Panc1 (cell line): ENCODE data around the gene LY6G6C. TPM values are rescaled to one million over a fixed set of nuclear protein-coding genes. Genes with fewer than 3 reads are reported as not detected.

Experiments used
- ATAC-seq: fragments of 200-7000 bp; cut with Tn5 transposase; 2 replicates; pipeline ENCODE4 v1.9.1; 2020; ENCODE audit warnings: mild to moderate bottlenecking, moderate library complexity
- BruUV-seq: library from RNA; stranded (reverse); fragments of 400-500 nt; replicated peaks from 2 replicates; lab custom pipeline; 2021; lab: Mats Ljungman, UMichigan
- CTCF ChIA-PET: fragments of 300-600 bp; sonication (Branson Sonifier 250); formaldehyde crosslinking; loops from one replicate; lab custom pipeline; 2022; ENCODE audit warnings: antibody characterized with exemption; lab: Charles Lee
- POLR2A ChIA-PET: fragments of 300-600 bp; sonication (Branson Sonifier 250); formaldehyde crosslinking; loops from one replicate; lab custom pipeline; 2022; ENCODE audit warnings: antibody characterized with exemption; lab: Charles Lee
- DNase-seq: peaks from one replicate; pipeline ENCODE4 v3.0.0-alpha.2; 2010; ENCODE audit warnings: low read depth, low spot score
- H3K27ac ChIP-seq: 2 replicates; pipeline ENCODE4 v1.5.1; 2011; ENCODE audit warnings: mild to moderate bottlenecking, low read length, inconsistent platforms
- H3K27me3 ChIP-seq: fragments of 200-500 bp; sonication (Bioruptor generic); 2 replicates; pipeline ENCODE4 v1.6.0; 2014; ENCODE audit warnings: low read length, inconsistent platforms; ENCODE audit not compliant: control insufficient read depth, insufficient read depth
- H3K36me3 ChIP-seq: fragments of 200-500 bp; sonication (Bioruptor generic); 2 replicates; pipeline ENCODE4 v1.5.1; 2014; ENCODE audit warnings: inconsistent platforms, mild to moderate bottlenecking, low read length, moderate library complexity; ENCODE audit not compliant: control insufficient read depth, insufficient read depth
- H3K4me1 ChIP-seq: 2 replicates; pipeline ENCODE4 v1.5.1; 2011; ENCODE audit warnings: inconsistent platforms, mild to moderate bottlenecking, low read length, moderate library complexity; ENCODE audit not compliant: control insufficient read depth, insufficient read depth
- H3K4me3 ChIP-seq, 2 experiments: 2 replicates each; pipeline ENCODE4 v1.5.1; 2011 to 2012; ENCODE audit warnings: low read depth in 2 of 2, low read length in 2 of 2, mild to moderate bottlenecking in 2 of 2, inconsistent platforms in 1 of 2, moderate library complexity in 1 of 2
- H3K9me3 ChIP-seq: fragments of 200-500 bp; sonication (Bioruptor generic); 2 replicates; pipeline ENCODE4 v1.5.1; 2014; ENCODE audit warnings: low read depth, mild to moderate bottlenecking, inconsistent platforms, low read length, moderate library complexity; ENCODE audit not compliant: control insufficient read depth, insufficient read depth
- POLR2AphosphoS5 ChIP-seq: IDR thresholded peaks from 2 replicates; pipeline ENCODE4 v1.6.1; 2012; ENCODE audit warnings: mild to moderate bottlenecking, low read depth, low read length, moderate library complexity
- SIN3A ChIP-seq: IDR thresholded peaks from 2 replicates; pipeline ENCODE4 v1.6.1; 2012; ENCODE audit warnings: low read depth, mild to moderate bottlenecking, low read length, moderate library complexity, borderline replicate concordance; ENCODE audit not compliant: insufficient read depth
- TCF7L2 ChIP-seq: IDR thresholded peaks from 2 replicates; pipeline ENCODE4 v1.6.1; 2011; ENCODE audit warnings: mild to moderate bottlenecking, low read depth, low read length, inconsistent platforms
- in situ Hi-C: cut with HindIII; loops from 2 replicates; pipeline ENCODE4 v1.10.0; 2016; ENCODE audit warnings: low sequenced_read_pairs, low pct_unique_long_range_greater_than_20kb
- intact Hi-C: fragments of 100-400 bp; cut with micrococcal nuclease; formaldehyde crosslinking; loops from one replicate; pipeline ENCODE4 v1.10.0; 2022; ENCODE audit not compliant: unreplicated experiment
- total RNA-seq: library from RNA; stranded (reverse); gene quantifications from one replicate; pipeline ENCODE4 v1.2.1, GENCODE V29; 2021; ENCODE audit not compliant: unreplicated experiment
- TF ChIP-seq, protein P1 (sequence below), 2 experiments: IDR thresholded peaks; 2 replicates each; pipeline ENCODE4 v1.6.1; 2011 to 2012; ENCODE audit warnings: low read depth in 2 of 2, control low read depth in 1 of 2, low read length in 1 of 2, mild to moderate bottlenecking in 1 of 2, moderate library complexity in 1 of 2; ENCODE audit not compliant: insufficient read depth in 1 of 2
- TF ChIP-seq, protein P2 (sequence below): fragments of 450-650 bp; IDR thresholded peaks from 2 replicates; pipeline ENCODE4 v1.5.1; 2017; ENCODE audit warnings: mild to moderate bottlenecking

Gene LY6G6C
- total RNA-seq, 1 experiment from 2014 or later = 0.23 TPM

DNA sequence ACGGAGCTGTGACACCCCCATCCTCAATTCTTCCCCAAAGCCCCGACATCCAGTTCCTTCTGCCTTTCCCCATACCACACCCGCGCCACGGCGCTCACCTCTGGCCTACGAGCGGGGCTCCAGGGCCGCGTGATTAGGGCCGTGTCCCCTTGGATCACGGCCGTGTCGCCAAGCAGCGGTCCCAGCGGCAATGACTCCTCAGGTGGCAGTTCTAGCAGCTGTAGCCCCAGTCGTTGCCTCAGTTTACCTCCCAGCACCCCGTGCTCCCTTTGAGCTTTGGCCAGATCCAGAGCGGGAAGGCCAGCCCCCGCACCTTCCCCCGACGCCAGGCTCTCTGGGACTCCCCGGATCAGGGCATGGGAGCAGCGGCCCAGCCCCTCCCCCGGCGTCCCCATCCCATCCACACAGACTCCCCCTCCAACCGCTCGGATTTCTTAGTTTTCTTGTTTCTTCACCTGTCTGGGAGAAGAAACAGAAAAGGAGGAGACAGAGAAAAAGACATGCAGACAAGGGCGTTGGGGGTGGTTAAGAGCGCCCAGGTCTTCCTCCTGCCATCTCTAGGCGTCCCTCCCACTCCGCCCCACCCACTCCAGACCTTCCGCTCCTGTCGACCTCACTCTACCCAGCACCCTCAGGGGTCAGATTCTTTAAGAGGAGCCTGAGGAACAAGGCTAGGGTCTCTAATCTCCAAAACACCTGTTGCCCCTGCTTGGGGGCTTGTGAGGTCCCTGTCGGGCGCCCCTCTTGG is 7.4 kb upstream of the LY6G6C start, which contains the start of gene DDAH2:
Gene DDAH2 (minus strand): TSS at position 533 of the 748 bp plus-strand sequence. CDS start 138 bp downstream, at position 395.
- DNase-seq (no peak), ATAC-seq (peak; percentile 47)
- POLR2A ChIA-PET = interaction anchor here (0.6 to 1.1 kb wide), 3 partner anchors 86 to 180 kb away, joined by 3 to 7 read pairs (median 3); partner anchors contain the start of genes HSPA1A and HSPA1L
- H3K27ac ChIP-seq = peak within 1 kb of the TSS; percentile 91
- CTCF ChIA-PET = interaction anchor here (0.6 to 0.8 kb wide), 2 partner anchors 16 to 210 kb away, joined by 4 to 6 read pairs; no protein-coding TSS in a partner anchor
- TF ChIP-seq, protein P1, sequence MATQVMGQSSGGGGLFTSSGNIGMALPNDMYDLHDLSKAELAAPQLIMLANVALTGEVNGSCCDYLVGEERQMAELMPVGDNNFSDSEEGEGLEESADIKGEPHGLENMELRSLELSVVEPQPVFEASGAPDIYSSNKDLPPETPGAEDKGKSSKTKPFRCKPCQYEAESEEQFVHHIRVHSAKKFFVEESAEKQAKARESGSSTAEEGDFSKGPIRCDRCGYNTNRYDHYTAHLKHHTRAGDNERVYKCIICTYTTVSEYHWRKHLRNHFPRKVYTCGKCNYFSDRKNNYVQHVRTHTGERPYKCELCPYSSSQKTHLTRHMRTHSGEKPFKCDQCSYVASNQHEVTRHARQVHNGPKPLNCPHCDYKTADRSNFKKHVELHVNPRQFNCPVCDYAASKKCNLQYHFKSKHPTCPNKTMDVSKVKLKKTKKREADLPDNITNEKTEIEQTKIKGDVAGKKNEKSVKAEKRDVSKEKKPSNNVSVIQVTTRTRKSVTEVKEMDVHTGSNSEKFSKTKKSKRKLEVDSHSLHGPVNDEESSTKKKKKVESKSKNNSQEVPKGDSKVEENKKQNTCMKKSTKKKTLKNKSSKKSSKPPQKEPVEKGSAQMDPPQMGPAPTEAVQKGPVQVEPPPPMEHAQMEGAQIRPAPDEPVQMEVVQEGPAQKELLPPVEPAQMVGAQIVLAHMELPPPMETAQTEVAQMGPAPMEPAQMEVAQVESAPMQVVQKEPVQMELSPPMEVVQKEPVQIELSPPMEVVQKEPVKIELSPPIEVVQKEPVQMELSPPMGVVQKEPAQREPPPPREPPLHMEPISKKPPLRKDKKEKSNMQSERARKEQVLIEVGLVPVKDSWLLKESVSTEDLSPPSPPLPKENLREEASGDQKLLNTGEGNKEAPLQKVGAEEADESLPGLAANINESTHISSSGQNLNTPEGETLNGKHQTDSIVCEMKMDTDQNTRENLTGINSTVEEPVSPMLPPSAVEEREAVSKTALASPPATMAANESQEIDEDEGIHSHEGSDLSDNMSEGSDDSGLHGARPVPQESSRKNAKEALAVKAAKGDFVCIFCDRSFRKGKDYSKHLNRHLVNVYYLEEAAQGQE (IDR thresholded peaks at IDR 0.05; ENCODE audit: insufficient read depth in 1 of 2, low read depth in 2 of 2, low read length in 1 of 2) = no peak
- TF ChIP-seq, protein P2, sequence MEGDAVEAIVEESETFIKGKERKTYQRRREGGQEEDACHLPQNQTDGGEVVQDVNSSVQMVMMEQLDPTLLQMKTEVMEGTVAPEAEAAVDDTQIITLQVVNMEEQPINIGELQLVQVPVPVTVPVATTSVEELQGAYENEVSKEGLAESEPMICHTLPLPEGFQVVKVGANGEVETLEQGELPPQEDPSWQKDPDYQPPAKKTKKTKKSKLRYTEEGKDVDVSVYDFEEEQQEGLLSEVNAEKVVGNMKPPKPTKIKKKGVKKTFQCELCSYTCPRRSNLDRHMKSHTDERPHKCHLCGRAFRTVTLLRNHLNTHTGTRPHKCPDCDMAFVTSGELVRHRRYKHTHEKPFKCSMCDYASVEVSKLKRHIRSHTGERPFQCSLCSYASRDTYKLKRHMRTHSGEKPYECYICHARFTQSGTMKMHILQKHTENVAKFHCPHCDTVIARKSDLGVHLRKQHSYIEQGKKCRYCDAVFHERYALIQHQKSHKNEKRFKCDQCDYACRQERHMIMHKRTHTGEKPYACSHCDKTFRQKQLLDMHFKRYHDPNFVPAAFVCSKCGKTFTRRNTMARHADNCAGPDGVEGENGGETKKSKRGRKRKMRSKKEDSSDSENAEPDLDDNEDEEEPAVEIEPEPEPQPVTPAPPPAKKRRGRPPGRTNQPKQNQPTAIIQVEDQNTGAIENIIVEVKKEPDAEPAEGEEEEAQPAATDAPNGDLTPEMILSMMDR = no peak; the same call in none of the 2 replicates
- no peak for TF ChIP-seq POLR2AphosphoS5
- TF ChIP-seq SIN3A = no peak
- no peak for TF ChIP-seq TCF7L2
- intact Hi-C loops (no loop called here), in situ Hi-C loops (no loop called here)
- H3K4me1 ChIP-seq = peaks cover 32% of the 10 kb centered on the region
- H3K9me3 ChIP-seq = no peaks in the 10 kb centered on the region
- peak within 1 kb of the TSS; percentile 83 to 85 for H3K4me3 ChIP-seq
- H3K36me3 ChIP-seq = peaks cover 18% of the 10 kb centered on the region
- TSS peak; percentile 53 for BruUV-seq
- H3K27me3 ChIP-seq = no peaks in the 10 kb centered on the region

DNA sequence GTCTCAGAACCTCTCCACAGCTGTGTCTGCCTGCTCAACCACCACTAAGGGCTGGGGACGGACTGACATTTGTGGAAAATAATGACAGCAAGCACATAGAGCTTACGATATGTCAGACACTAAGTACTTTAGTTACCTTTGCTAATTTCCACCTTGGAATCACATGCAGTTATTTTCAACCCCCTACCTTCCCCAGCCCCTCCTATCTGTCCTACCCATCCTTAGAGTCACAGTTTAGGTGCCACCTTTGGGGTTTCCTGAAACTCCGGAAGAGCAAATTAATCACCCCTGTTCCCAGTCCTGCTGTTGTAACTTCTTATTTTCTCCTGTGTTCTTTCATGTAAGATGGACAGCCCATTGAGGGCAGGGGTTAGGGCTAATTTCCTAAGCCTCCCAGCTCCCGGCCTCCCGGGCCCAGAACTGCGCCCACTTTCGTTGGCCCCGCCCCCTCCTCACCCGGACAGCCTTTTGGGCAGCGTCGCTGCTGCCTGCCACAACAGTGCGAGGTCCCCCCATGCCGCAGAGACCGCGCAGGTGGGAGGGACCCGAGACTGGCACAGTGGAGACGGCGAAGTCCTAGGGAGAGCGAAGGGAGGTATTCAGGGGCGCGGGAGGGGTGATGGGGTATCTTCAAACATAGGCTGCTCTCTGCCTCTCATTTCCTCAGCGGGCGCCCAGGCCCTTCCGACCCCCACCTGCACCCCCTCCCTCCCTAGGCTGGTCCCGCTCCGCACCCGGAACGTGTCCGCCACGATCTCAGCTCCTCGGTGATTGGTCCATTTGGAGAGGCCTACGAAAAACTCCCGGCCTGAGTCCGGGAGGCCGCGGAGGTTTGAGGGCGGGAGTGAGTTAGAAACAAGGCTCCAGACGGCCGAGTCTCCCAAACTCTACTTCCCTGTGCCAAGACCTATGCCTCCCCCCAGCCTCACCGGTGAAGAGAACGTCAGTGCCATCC is 6.4 kb upstream of the LY6G6C start:
- POLR2A ChIA-PET = interaction anchor here (1.0 kb wide), 1 partner anchor 95 kb away, joined by 4 read pairs; no protein-coding TSS in a partner anchor
- peak overlapping the region; percentile 83 to 85; a peak in 2 of 4 replicates for H3K4me3 ChIP-seq
- ATAC-seq (no peak), DNase-seq (no peak)
- BruUV-seq = no TSS peak
- CTCF ChIA-PET = no interaction called here
- H3K36me3 ChIP-seq = peaks cover 10% of the 10 kb centered on the region
- H3K4me1 ChIP-seq = peaks cover 23% of the 10 kb centered on the region
- H3K27me3 ChIP-seq = no peaks in the 10 kb centered on the region
- intact Hi-C loops = no loop called here
- TF ChIP-seq TCF7L2 (no peak), SIN3A (no peak), POLR2AphosphoS5 (no peak)
- TF ChIP-seq, protein P1 (IDR thresholded peaks at IDR 0.05; ENCODE audit: insufficient read depth in 1 of 2, low read depth in 2 of 2, low read length in 1 of 2) = no peak
- TF ChIP-seq, protein P2 = no peak
- in situ Hi-C loops = no loop called here
- H3K27ac ChIP-seq = peak overlapping the region; percentile 91; the same call in 1 of the 2 replicates
- no peaks in the 10 kb centered on the region for H3K9me3 ChIP-seq
